Panc1 (cell line): ENCODE measurements around the gene NET1. TPM values are rescaled to one million over a fixed set of nuclear protein-coding genes. Genes with fewer than 3 reads are reported as not detected.

Source experiments
- ATAC-seq: fragments of 200-7000 bp; cut with Tn5 transposase; 2 replicates; pipeline ENCODE4 v1.9.1; 2020; ENCODE audit warnings: mild to moderate bottlenecking, moderate library complexity
- BruUV-seq: library from RNA; stranded (reverse); fragments of 400-500 nt; replicated peaks from 2 replicates; lab custom pipeline; 2021; lab: Mats Ljungman, UMichigan
- CTCF ChIA-PET: fragments of 300-600 bp; sonication (Branson Sonifier 250); formaldehyde crosslinking; loops from one replicate; lab custom pipeline; 2022; ENCODE audit warnings: antibody characterized with exemption; lab: Charles Lee
- POLR2A ChIA-PET: fragments of 300-600 bp; sonication (Branson Sonifier 250); formaldehyde crosslinking; loops from one replicate; lab custom pipeline; 2022; ENCODE audit warnings: antibody characterized with exemption; lab: Charles Lee
- DNase-seq: peaks from one replicate; pipeline ENCODE4 v3.0.0-alpha.2; 2010; ENCODE audit warnings: low read depth, low spot score
- H3K27ac ChIP-seq: 2 replicates; pipeline ENCODE4 v1.5.1; 2011; ENCODE audit warnings: mild to moderate bottlenecking, low read length, inconsistent platforms
- H3K27me3 ChIP-seq: fragments of 200-500 bp; sonication (Bioruptor generic); 2 replicates; pipeline ENCODE4 v1.6.0; 2014; ENCODE audit warnings: low read length, inconsistent platforms; ENCODE audit not compliant: control insufficient read depth, insufficient read depth
- H3K36me3 ChIP-seq: fragments of 200-500 bp; sonication (Bioruptor generic); 2 replicates; pipeline ENCODE4 v1.5.1; 2014; ENCODE audit warnings: inconsistent platforms, mild to moderate bottlenecking, low read length, moderate library complexity; ENCODE audit not compliant: control insufficient read depth, insufficient read depth
- H3K4me1 ChIP-seq: 2 replicates; pipeline ENCODE4 v1.5.1; 2011; ENCODE audit warnings: inconsistent platforms, mild to moderate bottlenecking, low read length, moderate library complexity; ENCODE audit not compliant: control insufficient read depth, insufficient read depth
- H3K4me3 ChIP-seq, 2 experiments: 2 replicates each; pipeline ENCODE4 v1.5.1; 2011 to 2012; ENCODE audit warnings: low read depth in 2 of 2, low read length in 2 of 2, mild to moderate bottlenecking in 2 of 2, inconsistent platforms in 1 of 2, moderate library complexity in 1 of 2
- H3K9me3 ChIP-seq: fragments of 200-500 bp; sonication (Bioruptor generic); 2 replicates; pipeline ENCODE4 v1.5.1; 2014; ENCODE audit warnings: low read depth, mild to moderate bottlenecking, inconsistent platforms, low read length, moderate library complexity; ENCODE audit not compliant: control insufficient read depth, insufficient read depth
- POLR2AphosphoS5 ChIP-seq: IDR thresholded peaks from 2 replicates; pipeline ENCODE4 v1.6.1; 2012; ENCODE audit warnings: mild to moderate bottlenecking, low read depth, low read length, moderate library complexity
- SIN3A ChIP-seq: IDR thresholded peaks from 2 replicates; pipeline ENCODE4 v1.6.1; 2012; ENCODE audit warnings: low read depth, mild to moderate bottlenecking, low read length, moderate library complexity, borderline replicate concordance; ENCODE audit not compliant: insufficient read depth
- TCF7L2 ChIP-seq: IDR thresholded peaks from 2 replicates; pipeline ENCODE4 v1.6.1; 2011; ENCODE audit warnings: mild to moderate bottlenecking, low read depth, low read length, inconsistent platforms
- in situ Hi-C: cut with HindIII; loops from 2 replicates; pipeline ENCODE4 v1.10.0; 2016; ENCODE audit warnings: low sequenced_read_pairs, low pct_unique_long_range_greater_than_20kb
- intact Hi-C: fragments of 100-400 bp; cut with micrococcal nuclease; formaldehyde crosslinking; loops from one replicate; pipeline ENCODE4 v1.10.0; 2022; ENCODE audit not compliant: unreplicated experiment
- total RNA-seq: library from RNA; stranded (reverse); gene quantifications from one replicate; pipeline ENCODE4 v1.2.1, GENCODE V29; 2021; ENCODE audit not compliant: unreplicated experiment
- TF ChIP-seq, protein P1 (sequence below): fragments of 450-650 bp; IDR thresholded peaks from 2 replicates; pipeline ENCODE4 v1.5.1; 2017; ENCODE audit warnings: mild to moderate bottlenecking
- TF ChIP-seq, protein P2 (sequence below), 2 experiments: IDR thresholded peaks; 2 replicates each; pipeline ENCODE4 v1.6.1; 2011 to 2012; ENCODE audit warnings: low read depth in 2 of 2, control low read depth in 1 of 2, low read length in 1 of 2, mild to moderate bottlenecking in 1 of 2, moderate library complexity in 1 of 2; ENCODE audit not compliant: insufficient read depth in 1 of 2

The NET1 gene
- total RNA-seq, 1 experiment from 2014 or later, result 28.6 TPM

DNA sequence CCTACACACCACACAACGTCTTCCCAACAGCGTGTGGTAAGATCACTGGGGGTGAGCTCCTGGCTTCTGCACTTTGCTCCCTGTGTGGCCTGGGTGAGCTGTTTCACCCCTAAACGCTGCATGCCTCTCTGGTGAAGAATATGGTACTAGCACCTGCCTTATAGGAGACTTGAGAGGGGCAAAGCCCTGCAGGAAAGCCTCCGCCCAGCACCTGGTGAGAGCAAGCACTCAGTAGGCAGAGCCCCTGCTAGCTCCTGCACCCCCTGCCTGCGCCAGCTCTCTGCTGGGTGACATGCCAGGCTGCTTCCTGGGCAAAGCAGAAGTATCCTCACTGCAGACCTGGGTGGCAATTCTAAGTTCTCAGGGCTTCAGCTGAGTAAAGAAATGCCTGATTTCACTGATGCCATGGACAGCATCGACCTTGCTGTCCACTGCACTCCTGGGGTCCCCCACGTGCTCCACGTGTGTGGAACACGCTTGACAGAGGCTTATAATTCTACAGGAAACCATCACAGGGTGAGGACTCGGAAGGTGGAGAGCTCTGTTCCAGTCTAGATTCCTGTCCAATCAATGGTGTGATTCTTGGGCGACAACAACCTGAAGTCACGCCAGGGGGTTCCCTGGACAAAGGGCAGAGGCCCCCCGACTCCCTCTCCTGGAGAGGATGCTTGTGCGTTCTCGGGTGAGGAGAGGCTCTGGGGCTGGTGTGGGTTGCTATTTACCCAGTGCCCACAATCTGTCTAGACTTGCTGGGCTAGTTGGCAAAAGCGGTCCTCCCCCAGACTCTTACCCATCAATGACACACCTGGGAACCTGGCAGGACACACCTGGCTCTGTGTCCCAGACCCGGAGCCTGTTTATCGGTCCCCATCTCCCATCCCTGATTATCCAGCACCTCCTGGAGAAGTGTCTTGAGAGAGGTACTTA is 92.1 kb downstream of the NET1 start:
- ATAC-seq (no peak), DNase-seq (no peak)
- H3K4me1 ChIP-seq, result no peaks in the 10 kb centered on the region
- ChIA-PET CTCF (no interaction called here), POLR2A (no interaction called here)
- TF ChIP-seq TCF7L2, result no peak
- TF ChIP-seq, protein P1, sequence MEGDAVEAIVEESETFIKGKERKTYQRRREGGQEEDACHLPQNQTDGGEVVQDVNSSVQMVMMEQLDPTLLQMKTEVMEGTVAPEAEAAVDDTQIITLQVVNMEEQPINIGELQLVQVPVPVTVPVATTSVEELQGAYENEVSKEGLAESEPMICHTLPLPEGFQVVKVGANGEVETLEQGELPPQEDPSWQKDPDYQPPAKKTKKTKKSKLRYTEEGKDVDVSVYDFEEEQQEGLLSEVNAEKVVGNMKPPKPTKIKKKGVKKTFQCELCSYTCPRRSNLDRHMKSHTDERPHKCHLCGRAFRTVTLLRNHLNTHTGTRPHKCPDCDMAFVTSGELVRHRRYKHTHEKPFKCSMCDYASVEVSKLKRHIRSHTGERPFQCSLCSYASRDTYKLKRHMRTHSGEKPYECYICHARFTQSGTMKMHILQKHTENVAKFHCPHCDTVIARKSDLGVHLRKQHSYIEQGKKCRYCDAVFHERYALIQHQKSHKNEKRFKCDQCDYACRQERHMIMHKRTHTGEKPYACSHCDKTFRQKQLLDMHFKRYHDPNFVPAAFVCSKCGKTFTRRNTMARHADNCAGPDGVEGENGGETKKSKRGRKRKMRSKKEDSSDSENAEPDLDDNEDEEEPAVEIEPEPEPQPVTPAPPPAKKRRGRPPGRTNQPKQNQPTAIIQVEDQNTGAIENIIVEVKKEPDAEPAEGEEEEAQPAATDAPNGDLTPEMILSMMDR, result no peak
- TF ChIP-seq, protein P2, sequence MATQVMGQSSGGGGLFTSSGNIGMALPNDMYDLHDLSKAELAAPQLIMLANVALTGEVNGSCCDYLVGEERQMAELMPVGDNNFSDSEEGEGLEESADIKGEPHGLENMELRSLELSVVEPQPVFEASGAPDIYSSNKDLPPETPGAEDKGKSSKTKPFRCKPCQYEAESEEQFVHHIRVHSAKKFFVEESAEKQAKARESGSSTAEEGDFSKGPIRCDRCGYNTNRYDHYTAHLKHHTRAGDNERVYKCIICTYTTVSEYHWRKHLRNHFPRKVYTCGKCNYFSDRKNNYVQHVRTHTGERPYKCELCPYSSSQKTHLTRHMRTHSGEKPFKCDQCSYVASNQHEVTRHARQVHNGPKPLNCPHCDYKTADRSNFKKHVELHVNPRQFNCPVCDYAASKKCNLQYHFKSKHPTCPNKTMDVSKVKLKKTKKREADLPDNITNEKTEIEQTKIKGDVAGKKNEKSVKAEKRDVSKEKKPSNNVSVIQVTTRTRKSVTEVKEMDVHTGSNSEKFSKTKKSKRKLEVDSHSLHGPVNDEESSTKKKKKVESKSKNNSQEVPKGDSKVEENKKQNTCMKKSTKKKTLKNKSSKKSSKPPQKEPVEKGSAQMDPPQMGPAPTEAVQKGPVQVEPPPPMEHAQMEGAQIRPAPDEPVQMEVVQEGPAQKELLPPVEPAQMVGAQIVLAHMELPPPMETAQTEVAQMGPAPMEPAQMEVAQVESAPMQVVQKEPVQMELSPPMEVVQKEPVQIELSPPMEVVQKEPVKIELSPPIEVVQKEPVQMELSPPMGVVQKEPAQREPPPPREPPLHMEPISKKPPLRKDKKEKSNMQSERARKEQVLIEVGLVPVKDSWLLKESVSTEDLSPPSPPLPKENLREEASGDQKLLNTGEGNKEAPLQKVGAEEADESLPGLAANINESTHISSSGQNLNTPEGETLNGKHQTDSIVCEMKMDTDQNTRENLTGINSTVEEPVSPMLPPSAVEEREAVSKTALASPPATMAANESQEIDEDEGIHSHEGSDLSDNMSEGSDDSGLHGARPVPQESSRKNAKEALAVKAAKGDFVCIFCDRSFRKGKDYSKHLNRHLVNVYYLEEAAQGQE (IDR thresholded peaks at IDR 0.05; ENCODE audit: insufficient read depth in 1 of 2, low read depth in 2 of 2, low read length in 1 of 2), result no peak
- TF ChIP-seq SIN3A, result no peak
- TF ChIP-seq POLR2AphosphoS5, result no peak
- in situ Hi-C loops (no loop called here), intact Hi-C loops (no loop called here)
- no peak overlapping the region for H3K4me3 ChIP-seq
- H3K9me3 ChIP-seq, result no peaks in the 10 kb centered on the region
- no TSS peak for BruUV-seq
- no peaks in the 10 kb centered on the region for H3K36me3 ChIP-seq
- no peak overlapping the region for H3K27ac ChIP-seq
- H3K27me3 ChIP-seq, result no peaks in the 10 kb centered on the region

DNA sequence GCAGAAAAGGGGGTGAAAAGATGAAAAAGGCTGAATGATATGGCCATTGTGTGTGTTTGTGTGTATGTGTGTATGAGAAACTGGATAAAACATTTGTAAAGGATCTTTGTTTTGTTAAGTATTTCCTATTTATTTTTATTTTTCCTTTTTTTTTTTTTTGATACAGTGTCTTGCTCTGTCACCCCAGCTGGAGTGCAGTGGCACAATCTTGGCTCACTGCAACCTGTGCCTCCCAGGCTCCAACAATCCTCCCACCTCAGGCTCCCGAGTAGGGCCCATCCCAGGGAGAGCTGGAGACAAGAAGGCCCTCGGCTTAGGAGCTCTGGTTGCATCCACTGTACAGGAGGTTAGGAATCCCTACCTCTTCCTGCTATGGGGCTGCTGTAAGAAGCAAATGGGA is 93.9 kb downstream of the NET1 start:
- in situ Hi-C loops, result no loop called here
- no peaks in the 10 kb centered on the region for H3K27me3 ChIP-seq
- intact Hi-C loops, result no loop called here
- no peaks in the 10 kb centered on the region for H3K4me1 ChIP-seq
- no peaks in the 10 kb centered on the region for H3K9me3 ChIP-seq
- ATAC-seq, result no peak
- POLR2A ChIA-PET, result no interaction called here
- CTCF ChIA-PET, result no interaction called here
- H3K27ac ChIP-seq, result no peak overlapping the region
- BruUV-seq, result no TSS peak
- TF ChIP-seq TCF7L2 (no peak), SIN3A (no peak), POLR2AphosphoS5 (no peak)
- TF ChIP-seq, protein P2 (IDR thresholded peaks at IDR 0.05; ENCODE audit: insufficient read depth in 1 of 2, low read depth in 2 of 2, low read length in 1 of 2), result no peak
- TF ChIP-seq, protein P1, result no peak
- no peaks in the 10 kb centered on the region for H3K36me3 ChIP-seq
- no peak overlapping the region for H3K4me3 ChIP-seq
- DNase-seq, result no peak
